CD14-positive monocyte (primary cell): Measurements from ENCODE around the gene HOXB5. TPM values are rescaled to one million over a fixed set of nuclear protein-coding genes. Genes with fewer than 3 reads are reported as not detected.
A peak's percentile ranks its signal among the peaks of the same experiment; 100 is the strongest.

Experiments
- DNase-seq, 3 donors: peaks; one replicate each; pipeline ENCODE4 v3.0.0-alpha.2; 2011 to 2022
- H2AFZ ChIP-seq: 2 replicates; pipeline ENCODE4 v1.6.0; 2012; ENCODE audit warnings: mild to moderate bottlenecking, low read depth, low read length, inconsistent platforms; ENCODE audit not compliant: insufficient read depth, poor library complexity, severe bottlenecking
- H3K27ac ChIP-seq, 2 donors: 1 replicate in 1 of 2; 2 replicates in 1 of 2; pipeline ENCODE4 v1.5.1; 2012 to 2013; ENCODE audit warnings: low read length in 2 of 2, control low read depth in 1 of 2, inconsistent platforms in 1 of 2, low read depth in 1 of 2, mild to moderate bottlenecking in 1 of 2
- H3K27me3 ChIP-seq, 2 donors: one replicate each; pipeline versions ENCODE4 v1.6.0 to v1.6.1; 2011 to 2013; ENCODE audit warnings: low read length in 2 of 2; ENCODE audit not compliant: control insufficient read depth in 2 of 2, insufficient read depth in 2 of 2
- H3K36me3 ChIP-seq, 2 donors: replicated peaks in 1 of 2; 1 replicate in 1 of 2; 2 replicates in 1 of 2; pipeline versions ENCODE4 v1.5.1 to v1.6.1; 2012 to 2013; ENCODE audit warnings: low read length in 2 of 2, control low read depth in 1 of 2, inconsistent platforms in 1 of 2, mild to moderate bottlenecking in 1 of 2; ENCODE audit not compliant: insufficient read depth in 2 of 2, control insufficient read depth in 1 of 2
- H3K4me1 ChIP-seq, 2 donors: 1 replicate in 1 of 2; 2 replicates in 1 of 2; pipeline versions ENCODE4 v1.5.1 to v1.6.1; 2012 to 2013; ENCODE audit warnings: low read length in 2 of 2, control low read depth in 1 of 2, inconsistent platforms in 1 of 2, mild to moderate bottlenecking in 1 of 2, moderate library complexity in 1 of 2; ENCODE audit not compliant: insufficient read depth in 2 of 2, control insufficient read depth in 1 of 2
- H3K4me2 ChIP-seq: replicated peaks from 2 replicates; pipeline ENCODE3; 2012; ENCODE audit warnings: low read length, moderate library complexity, mild to moderate bottlenecking; ENCODE audit not compliant: poor library complexity, severe bottlenecking; ENCODE audit errors: extremely low read depth
- H3K4me3 ChIP-seq, 3 experiments: fragments of 200-600 bp in 1 of 3; sonication (generic) in 1 of 3; replicated peaks in 1 of 3; 1 replicate in 2 of 3; 2 replicates in 1 of 3; pipeline ENCODE4 v1.5.1; 2011 to 2013; ENCODE audit warnings: low read length in 3 of 3, mild to moderate bottlenecking in 3 of 3, control low read depth in 2 of 3, low read depth in 2 of 3, inconsistent platforms in 1 of 3, moderate library complexity in 1 of 3
- H3K79me2 ChIP-seq: 2 replicates; pipeline ENCODE4 v1.6.0; 2012; ENCODE audit warnings: mild to moderate bottlenecking, control low read depth, inconsistent platforms, low read length, moderate library complexity; ENCODE audit not compliant: insufficient read depth
- H3K9ac ChIP-seq: 2 replicates; pipeline ENCODE4 v1.6.0; 2017; ENCODE audit warnings: low read length, mild to moderate bottlenecking; ENCODE audit not compliant: insufficient read depth, poor library complexity, severe bottlenecking
- H3K9me3 ChIP-seq, 2 donors: replicated peaks in 1 of 2; 1 replicate in 1 of 2; 2 replicates in 1 of 2; pipeline versions ENCODE4 v1.5.1 to v1.6.1; 2012 to 2013; ENCODE audit warnings: low read length in 2 of 2, control low read depth in 1 of 2; ENCODE audit not compliant: control insufficient read depth in 1 of 2, insufficient read depth in 1 of 2
- H4K20me1 ChIP-seq: 2 replicates; pipeline ENCODE4 v1.6.0; 2012; ENCODE audit warnings: mild to moderate bottlenecking, low read length, control low read depth, moderate library complexity; ENCODE audit not compliant: insufficient read depth
- H3K27ac Mint-ChIP-seq, 7 donors: one replicate each; pipeline ENCODE4 v1.8.0; 2020; ENCODE audit warnings: mild to moderate bottlenecking in 7 of 7, mixed read lengths in 7 of 7, moderate library complexity in 6 of 7, inconsistent platforms in 2 of 7
- H3K27me3 Mint-ChIP-seq, 3 donors: one replicate each; pipeline ENCODE4 v1.8.0; 2021 to 2022; ENCODE audit warnings: low read depth in 3 of 3, mild to moderate bottlenecking in 3 of 3, mixed read lengths in 3 of 3, moderate library complexity in 3 of 3, inconsistent platforms in 1 of 3
- H3K36me3 Mint-ChIP-seq, 2 donors: one replicate each; pipeline ENCODE4 v1.8.0; 2020; ENCODE audit warnings: mixed read lengths in 2 of 2, inconsistent platforms in 1 of 2, mild to moderate bottlenecking in 1 of 2
- H3K4me1 Mint-ChIP-seq: one replicate; pipeline ENCODE4 v1.8.0; 2020; ENCODE audit warnings: mild to moderate bottlenecking, mixed read lengths
- H3K4me3 Mint-ChIP-seq, 2 donors: one replicate each; pipeline ENCODE4 v1.8.0; 2020; ENCODE audit warnings: mild to moderate bottlenecking in 2 of 2, mixed read lengths in 2 of 2, moderate library complexity in 1 of 2
- H3K9me3 Mint-ChIP-seq, 7 donors: one replicate each; pipeline ENCODE4 v1.8.0; 2020 to 2022; ENCODE audit warnings: mixed read lengths in 7 of 7, mild to moderate bottlenecking in 6 of 7, moderate library complexity in 6 of 7, inconsistent platforms in 2 of 7
- WGBS: methylation state at CpG from one replicate; pipeline ENCODE4 v1.1.5; 2013; ENCODE audit warnings: missing lambda C conversion rate; ENCODE audit not compliant: insufficient coverage; 5-methylcytosine and 5-hydroxymethylcytosine counted together
- intact Hi-C, 2 donors: fragments of 100-400 bp; cut with micrococcal nuclease; formaldehyde crosslinking; loops; one replicate each; pipeline versions ENCODE4 v1.15.0 to v1.15.1; 2023
- polyA plus RNA-seq, 3 donors: library from polyadenylated mRNA; depleted of rRNA in 1 of 3; unstranded in 2 of 3; stranded (reverse) in 1 of 3; fragments of 300-500 nt in 2 of 3; fragments of >200 nt in 1 of 3; fragmentation: Illumina TruSeq in 2 of 3; gene quantifications; 1 replicate in 2 of 3; 2 replicates in 1 of 3; pipeline ENCODE4 v1.2.3, GENCODE V29; 2012 to 2021
- TF ChIP-seq, protein P1 (sequence below): fragments of 200-600 bp; IDR thresholded peaks from one replicate; pipeline ENCODE4 v1.8.0; 2022; ENCODE audit warnings: antibody characterized with exemption, mild to moderate bottlenecking

Gene HOXB5
- polyA plus RNA-seq, 3 donors, result not detected

DNA sequence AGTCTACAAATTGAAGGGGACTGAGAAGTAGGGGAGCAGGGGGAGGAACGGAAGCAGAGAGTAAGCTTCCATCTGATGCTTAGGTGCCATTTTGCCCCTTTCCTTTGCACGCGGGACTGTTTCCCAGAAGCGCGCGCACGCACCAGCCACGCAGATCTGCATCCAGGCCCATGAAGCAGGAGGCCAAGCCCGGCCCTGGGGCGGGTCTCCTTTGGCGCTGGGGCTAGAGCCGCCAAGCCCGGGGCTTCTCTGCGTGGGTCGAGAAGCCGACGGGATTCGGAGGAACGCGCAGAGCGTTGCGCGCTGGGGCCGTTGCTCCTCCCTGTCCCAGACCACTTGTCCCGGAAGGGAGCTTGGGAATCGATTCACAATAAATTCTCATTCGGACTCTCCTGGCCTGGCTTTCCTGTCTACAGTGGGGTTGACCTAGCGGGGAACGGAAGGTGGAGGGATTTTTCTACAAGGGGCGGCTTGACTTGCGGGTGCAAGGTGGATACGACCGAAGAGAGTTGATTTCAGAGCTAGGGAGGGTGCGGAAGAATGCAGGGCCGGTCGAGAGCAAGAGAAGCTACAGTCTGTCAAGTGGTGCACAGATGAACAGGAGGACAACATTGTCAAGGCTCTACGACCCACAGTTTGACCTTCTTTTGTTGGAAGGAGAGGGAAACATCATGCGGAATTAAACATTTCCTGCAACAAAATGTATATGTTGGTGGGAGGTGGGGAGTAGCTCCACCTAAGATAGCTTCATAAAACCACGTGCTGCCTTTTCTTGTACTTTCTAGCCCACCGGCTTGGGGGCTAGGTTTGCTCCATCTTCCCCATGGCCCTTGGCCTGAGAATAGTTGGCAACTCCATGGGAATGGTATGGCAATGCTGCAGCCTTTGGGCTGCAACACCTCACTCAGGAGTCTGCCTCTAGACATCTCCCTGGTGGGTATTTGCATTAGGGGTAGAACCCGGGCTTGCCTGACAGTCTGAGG is 28.1 kb upstream of the HOXB5 start:
- no peak overlapping the region for H3K9ac ChIP-seq

DNA sequence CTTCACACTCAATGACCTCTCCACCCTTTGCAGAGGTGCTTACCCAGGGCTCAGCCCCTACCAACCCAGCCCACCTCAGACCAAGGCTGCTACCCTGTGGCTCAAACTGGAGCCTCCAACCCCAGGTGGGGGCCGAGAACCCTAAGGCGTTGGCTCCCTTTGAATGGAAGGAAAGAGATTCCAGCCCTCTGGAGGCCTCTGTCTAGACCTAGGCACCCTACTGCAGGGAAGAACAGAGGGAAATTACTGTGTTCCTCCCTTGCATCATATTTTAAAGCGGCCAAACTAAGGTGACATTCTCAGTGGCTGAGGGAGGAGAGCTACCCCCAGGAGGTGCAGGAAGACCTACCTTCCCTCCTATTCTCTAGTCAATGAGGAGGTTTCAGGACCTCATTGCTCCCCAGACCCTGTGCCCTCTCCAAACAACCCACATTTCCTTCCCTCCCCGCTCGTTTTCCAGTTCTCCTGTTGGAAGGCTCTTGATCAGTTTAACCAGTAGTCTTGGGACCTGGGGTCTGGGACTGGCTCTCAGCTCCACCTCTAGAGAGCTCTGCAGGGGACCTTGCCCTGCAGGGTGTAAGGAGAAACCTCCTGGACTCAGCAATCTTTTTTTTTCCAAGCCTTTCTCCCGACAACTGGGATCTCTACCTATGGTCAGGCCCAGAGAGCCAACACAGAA is 27.0 kb upstream of the HOXB5 start:
- H3K4me1 ChIP-seq, result peaks cover 4 to 9% of the 10 kb centered on the region in 2 donors
- Mint-ChIP-seq H3K9me3 (peaks cover 0 to 19% (median 6%) of the 10 kb centered on the region in 7 donors), H3K27ac (no peak overlapping the region), H3K4me3 (peak overlapping the region in 1 of 2 donors; percentile 69), H3K4me1 (peaks cover 11% of the 10 kb centered on the region), H3K36me3 (peaks cover 3 to 7% of the 10 kb centered on the region in 2 donors), H3K27me3 (peaks cover 94 to 100% (median 95%) of the 10 kb centered on the region in 3 donors)
- no peak overlapping the region for H2AFZ ChIP-seq
- peaks cover 4 to 49% of the 10 kb centered on the region in 2 donors for H3K9me3 ChIP-seq
- peaks cover 86 to 100% of the 10 kb centered on the region in 2 donors for H3K27me3 ChIP-seq
- no peak for DNase-seq
- H3K27ac ChIP-seq, result no peak overlapping the region
- no peaks in the 10 kb centered on the region for H3K79me2 ChIP-seq
- TF ChIP-seq, protein P1, sequence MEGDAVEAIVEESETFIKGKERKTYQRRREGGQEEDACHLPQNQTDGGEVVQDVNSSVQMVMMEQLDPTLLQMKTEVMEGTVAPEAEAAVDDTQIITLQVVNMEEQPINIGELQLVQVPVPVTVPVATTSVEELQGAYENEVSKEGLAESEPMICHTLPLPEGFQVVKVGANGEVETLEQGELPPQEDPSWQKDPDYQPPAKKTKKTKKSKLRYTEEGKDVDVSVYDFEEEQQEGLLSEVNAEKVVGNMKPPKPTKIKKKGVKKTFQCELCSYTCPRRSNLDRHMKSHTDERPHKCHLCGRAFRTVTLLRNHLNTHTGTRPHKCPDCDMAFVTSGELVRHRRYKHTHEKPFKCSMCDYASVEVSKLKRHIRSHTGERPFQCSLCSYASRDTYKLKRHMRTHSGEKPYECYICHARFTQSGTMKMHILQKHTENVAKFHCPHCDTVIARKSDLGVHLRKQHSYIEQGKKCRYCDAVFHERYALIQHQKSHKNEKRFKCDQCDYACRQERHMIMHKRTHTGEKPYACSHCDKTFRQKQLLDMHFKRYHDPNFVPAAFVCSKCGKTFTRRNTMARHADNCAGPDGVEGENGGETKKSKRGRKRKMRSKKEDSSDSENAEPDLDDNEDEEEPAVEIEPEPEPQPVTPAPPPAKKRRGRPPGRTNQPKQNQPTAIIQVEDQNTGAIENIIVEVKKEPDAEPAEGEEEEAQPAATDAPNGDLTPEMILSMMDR, result no peak
- WGBS, result 60% methylated on average over 1 of the region's 6 CpGs
- no peak overlapping the region for H3K9ac ChIP-seq
- no peak overlapping the region for H3K4me2 ChIP-seq
- H3K4me3 ChIP-seq, result no peak overlapping the region
- intact Hi-C loops, result no loop called here
- H4K20me1 ChIP-seq, result no peaks in the 10 kb centered on the region
- H3K36me3 ChIP-seq, result no peaks in the 10 kb centered on the region

More for the DNA sequence above, 28.1 kb upstream of the HOXB5 start:
- Histone ChIP-seq H3K27me3 (peaks cover 81 to 100% of the 10 kb centered on the region in 2 donors), H3K4me3 (no peak overlapping the region), H3K4me1 (peaks cover 5 to 13% of the 10 kb centered on the region in 2 donors), H3K79me2 (no peaks in the 10 kb centered on the region), H3K9me3 (peaks cover 0 to 38% of the 10 kb centered on the region in 2 donors), H4K20me1 (no peaks in the 10 kb centered on the region), H3K36me3 (no peaks in the 10 kb centered on the region), H3K4me2 (no peak overlapping the region), H3K27ac (no peak overlapping the region), H2AFZ (no peak overlapping the region)
- 87% methylated on average over 36 of the region's 41 CpGs for WGBS
- Mint-ChIP-seq H3K36me3 (peaks cover 3 to 7% of the 10 kb centered on the region in 2 donors), H3K4me3 (peak overlapping the region in 1 of 2 donors; percentile 77), H3K4me1 (peaks cover 16% of the 10 kb centered on the region), H3K9me3 (peaks cover 0 to 17% (median 9%) of the 10 kb centered on the region in 7 donors), H3K27ac (no peak overlapping the region), H3K27me3 (peaks cover 91 to 99% (median 94%) of the 10 kb centered on the region in 3 donors)
- no peak for DNase-seq
- TF ChIP-seq, protein P1, result no peak
- intact Hi-C loops, result no loop called here
